ENCODE results near the gene KRT71.

KRT71 gene

DNA sequence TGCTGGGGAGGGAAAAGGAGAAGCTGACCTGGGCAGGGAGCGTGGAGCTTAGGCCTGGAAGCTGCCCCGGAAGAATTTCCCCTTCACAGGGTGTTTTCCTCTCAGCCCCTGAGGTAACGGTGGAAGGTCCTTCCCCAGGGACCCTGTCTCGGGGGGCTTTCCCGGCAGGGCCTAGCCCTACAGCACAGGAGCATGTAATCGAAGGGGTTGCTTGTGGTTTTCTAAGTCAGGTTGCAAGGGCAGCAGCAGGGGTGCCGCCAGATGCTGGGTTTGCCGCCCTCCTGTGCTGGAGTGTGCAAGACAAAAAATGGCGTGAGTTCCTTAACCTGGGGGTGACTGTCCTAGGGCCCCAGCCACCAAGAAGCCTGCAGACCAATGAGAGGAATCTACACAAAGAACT, 22.3 kb upstream of the KRT71 start:
- DNase-seq (ENCODE audit: low read depth, low spot score): no peak

DNA sequence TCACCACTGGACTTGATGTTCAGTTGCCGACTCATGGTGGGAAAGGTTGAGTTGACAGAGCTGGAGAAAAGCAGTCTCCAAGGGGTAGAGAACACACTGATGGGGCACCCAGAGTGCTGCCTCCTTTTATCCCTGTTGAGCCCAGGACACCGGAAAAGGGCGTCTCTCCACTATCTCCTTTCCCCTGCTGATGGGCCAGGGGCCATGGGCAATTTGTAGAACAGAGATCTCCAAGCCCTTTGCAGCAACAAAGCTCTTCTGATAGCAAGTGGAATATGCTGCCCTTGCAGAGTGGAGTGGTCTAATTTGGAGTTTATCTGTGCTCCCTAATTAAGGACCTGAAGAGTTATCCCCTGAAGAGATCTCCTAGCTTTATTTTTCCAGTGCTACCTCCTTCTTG, 20.8 kb upstream of the KRT71 start, which contains the start of gene KRT74:
TSS of gene KRT74 (minus strand) at position 101 of the 400 bp plus-strand sequence. CDS start at position 35, 66 bp downstream.
- no peak for DNase-seq (ENCODE audit: low read depth, low spot score)

DNA sequence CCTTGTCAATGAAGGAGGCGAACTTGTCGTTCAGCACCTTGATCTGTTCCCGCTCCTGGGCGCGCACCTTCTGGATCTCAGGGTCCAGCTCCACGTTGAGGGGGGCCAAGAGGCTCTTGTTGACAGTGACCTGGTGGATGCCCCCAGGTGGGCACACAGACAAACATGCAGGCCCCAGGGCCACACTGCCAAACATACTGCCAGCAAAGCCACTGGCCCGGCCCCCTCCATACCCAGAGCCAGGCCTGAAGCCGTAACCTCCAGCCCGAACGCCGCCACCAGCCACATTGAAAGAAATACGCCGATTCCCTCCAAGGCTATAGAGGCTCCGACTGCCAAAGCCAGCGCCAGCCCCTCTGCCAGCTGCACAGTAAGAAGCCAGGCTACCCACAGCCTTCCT, 20.4 kb upstream of the KRT71 start:
- DNase-seq (ENCODE audit: low read depth, low spot score): no peak

DNA sequence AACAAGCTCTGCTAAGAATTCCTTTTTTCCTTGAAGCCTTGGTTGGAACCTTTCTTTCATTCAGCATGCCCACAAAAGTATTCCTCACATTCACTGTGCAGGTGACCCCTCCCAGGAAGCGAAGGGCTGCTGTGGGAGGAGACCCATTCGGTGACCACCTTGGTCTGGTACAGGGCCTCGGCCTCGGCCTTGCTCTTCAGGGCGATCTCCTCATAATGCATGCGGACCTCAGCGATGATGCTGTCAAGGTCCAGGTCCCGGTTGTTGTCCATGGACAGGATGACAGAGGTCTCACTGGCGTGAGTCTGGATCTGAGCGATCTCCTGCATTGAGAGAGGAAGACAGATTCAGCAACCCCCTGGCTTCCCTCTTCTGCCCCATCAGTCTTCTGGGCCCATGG, 17.6 kb upstream of the KRT71 start:
- DNase-seq (ENCODE audit: low read depth, low spot score): no peak

DNA sequence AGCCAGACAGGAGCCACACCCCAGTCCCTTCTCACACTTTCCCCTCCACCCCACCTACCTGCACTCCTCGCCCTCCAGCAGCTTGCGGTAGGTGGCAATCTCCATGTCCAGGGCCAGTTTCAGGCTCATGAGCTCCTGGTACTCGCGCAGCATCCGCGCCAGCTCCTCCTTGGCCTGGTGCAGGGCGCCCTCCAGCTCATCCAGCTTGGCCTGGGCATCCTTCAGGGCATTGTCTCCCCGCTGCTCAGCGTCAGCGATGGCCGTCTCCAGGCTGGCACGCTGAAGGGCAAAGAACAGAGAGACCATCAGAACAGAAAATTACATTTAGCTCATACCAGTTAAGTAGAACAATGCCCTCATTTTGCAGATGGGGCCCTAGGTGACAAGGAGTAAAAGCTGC, 15.2 kb upstream of the KRT71 start:
- DNase-seq (ENCODE audit: low read depth, low spot score): no peak

DNA sequence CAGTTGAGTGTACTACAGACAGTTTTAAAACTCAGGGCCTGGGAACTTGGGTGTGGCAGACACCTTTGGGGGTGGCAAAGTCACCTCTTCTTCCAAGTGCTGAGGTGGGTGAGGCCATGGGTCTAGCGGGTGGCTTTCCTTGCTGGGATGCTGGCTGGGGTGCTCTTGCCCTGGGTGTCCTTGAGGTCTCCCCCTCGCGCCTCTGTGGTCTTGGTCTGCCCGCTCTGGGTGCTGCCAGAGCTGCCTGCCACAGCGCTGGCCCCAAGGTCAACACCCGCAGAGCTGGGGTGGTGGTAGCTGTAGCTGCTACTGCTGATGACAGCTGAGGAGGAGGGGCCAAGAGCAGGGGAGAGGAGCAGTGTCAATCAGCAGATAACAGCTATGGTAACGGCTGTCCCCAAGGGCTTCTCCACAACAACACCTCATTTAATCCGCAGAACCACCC, 13.9 kb upstream of the KRT71 start:
- DNase-seq (ENCODE audit: low read depth, low spot score): no peak

DNA sequence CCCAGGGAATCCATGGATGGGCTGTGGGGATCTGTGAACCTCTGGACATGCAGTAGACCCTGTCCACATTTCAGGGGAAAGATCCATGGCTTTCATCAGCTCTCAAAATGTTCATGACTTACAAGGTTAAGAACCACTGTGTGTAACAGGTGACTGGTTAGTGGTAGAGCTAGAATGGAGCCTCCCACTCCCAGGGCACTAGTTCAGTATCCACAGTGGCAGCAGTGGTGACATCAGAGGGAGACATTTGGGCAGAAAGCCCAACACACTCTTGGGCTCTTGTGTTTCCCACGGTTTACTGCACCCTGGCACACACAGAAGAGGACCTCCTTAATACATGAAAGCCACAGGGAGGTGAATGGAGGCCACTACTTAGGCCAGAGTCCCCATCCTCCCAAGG, 11.6 kb upstream of the KRT71 start:
- DNase-seq (ENCODE audit: low read depth, low spot score): no peak

DNA sequence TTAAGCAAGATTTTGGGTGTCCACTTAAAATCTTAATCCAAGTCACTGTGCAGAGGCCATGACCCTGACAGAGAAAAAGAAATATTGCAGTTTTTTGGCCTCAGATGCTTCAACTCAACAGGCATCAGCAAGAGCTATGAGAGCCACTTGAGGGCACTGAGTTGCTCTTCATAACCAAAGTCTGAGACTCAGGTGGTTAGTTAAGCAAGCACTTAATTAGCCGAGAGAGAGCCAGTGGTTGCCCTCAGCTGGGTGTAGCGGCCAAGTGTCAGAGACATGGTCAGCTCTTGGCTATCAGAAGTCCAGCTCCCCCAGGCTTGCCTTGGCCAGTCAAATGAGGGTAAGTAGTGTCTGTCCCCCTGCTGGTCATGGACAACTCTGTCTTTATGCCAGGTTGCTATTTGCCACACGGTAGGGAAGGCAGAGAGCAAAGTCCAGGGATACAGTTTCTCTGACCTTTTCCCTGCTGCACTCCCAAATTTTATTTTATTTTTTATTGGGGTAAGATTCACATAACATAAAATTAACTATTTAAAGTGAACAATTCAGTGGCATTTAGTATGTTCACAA, 9.0 kb upstream of the KRT71 start:
- DNase-seq (ENCODE audit: low read depth, low spot score): no peak

DNA sequence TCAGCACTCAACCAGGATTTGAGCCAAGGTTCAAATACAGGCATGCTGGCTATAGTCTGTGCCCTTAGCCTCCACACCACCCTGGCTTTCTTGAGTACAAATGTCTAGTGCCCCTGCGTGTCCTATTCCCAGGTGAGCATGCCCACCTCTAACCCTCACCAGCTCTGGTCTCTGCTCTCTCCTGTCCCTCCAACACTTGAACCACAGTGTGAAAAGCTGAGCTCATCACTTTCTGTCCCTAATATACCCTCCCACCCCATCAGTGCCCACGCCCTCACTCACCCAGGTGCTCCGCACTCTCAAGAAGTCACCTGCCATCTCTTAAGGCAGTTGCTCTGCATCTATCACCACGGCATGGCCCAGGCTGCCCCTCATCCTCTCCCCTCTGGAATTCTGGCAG, 7.0 kb upstream of the KRT71 start:
- DNase-seq (ENCODE audit: low read depth, low spot score): no peak

DNA sequence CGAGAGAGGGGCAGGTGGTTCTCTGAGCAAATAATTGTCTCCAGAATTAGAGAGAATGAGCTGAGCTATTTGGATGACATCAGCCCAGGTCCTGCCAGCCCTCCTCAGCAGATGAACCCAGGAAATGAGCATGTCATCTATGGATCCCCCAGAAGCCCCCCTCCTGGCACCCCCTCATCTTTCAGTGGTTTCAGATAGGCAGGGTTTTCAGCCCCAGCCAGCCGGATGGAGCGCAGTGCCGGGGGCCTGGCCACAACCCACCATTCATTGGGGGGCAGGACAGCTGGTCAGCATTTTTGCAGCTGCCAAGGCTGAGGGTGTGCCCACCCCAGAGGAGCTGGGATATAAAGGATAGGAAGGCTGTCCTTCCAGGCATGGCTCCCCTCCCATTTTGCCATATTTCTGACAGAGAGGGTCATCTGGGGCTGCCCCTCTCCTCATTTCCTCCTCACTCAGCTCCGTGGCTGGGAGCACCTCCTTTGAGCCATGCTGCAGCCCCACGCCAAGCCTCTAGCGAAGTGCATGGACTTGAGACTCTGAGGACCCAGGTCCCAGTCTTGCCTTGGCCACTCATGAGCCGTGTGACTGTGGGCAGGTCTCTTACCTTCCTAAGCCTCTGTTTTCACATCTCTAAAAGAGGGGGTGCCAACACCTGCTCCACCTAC, 6.0 kb upstream of the KRT71 start:
- no peak for DNase-seq (ENCODE audit: low read depth, low spot score)

DNA sequence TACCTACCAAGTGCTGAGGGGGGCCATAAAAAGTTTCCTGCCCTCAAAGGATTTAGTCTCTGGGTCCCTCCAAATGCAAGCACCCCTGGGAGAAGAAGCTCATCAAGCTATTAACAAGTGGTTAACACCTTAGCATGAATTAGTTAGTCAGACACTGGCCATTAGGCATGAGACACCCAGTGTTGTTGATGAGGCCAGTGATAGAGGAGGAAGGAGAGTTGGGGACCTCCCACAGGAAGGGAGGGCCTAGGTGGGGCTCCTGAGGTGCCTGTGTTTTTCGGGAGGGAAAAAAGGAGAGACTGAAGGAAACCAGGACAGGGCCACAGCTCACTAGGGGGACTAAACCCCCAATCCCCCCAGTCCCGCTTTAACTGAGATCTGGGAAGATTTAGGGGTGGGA, 4.5 kb upstream of the KRT71 start:
- no peak for DNase-seq (ENCODE audit: low read depth, low spot score)

DNA sequence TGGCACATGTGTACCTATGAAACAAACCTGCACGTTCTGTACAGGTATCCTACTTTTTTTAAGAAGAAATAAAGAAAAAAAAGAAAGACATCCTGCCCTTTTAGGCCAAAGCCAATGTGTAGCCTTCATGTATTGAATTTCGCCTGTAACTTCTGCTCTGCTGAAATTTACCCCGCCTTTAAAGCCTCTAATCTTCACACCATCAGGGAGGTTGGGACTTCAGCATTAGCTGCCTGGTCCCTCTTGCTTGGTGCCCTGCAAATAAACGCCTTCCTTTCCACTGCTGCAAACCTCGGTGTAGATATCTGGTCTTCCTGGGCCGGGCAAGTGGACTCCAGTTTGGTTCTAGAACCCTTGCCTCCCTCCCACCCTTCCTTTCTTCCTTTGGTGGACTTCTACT, 2.6 kb upstream of the KRT71 start:
- no peak for DNase-seq (ENCODE audit: low read depth, low spot score)

DNA sequence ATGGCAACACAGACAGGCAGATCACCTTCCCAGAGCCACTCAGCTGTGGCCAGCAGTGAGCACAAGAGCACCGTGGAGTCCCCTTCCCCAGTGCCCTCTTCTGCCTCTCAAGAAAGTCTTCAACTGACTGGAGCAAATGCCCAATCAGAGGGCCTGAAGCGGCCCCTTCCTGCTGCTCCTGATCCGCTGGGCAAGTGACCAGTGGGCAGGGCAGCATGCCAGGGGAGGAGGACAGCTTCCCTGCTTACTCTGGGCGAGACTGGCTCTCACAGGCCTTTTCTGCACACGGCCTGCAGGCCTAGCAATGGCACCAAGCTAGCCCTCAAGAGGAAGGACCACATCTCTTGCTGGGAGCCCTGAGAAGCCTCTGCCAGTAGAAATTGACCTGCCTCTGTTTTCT, 890 bp downstream of the KRT71 start:
- DNase-seq (ENCODE audit: low read depth, low spot score): no peak

DNA sequence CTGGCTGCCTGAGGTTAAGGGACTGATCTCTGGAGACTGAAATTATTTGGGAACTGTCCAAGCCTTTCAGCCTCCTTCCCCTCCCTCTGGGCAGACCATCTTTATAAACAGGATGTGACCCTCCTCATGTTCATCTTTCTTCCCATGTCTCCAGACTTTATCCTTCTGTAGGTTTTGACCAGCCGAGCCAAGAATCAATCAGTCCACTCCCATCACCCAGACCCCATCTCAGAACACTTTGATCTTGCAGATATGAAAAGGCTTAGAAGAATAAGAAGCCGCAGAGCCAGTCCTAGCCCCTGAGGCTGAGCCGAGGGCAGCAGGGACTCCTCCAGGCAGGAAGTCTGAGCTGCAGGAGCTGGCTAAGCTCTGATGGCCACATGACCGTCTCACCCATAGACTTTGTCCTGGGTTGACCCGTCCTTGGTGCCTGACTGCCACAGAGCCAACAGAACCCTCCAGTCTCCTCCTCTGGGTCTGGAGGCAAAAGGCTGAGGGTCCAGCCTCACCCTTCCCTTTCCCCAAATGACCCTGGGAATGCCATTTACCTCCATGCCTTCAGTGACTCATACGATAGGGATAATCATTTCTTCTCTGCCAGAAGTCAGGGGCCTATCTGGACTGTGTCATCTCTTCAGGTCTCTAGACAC, 1.6 kb downstream of the KRT71 start:
- no peak for DNase-seq (ENCODE audit: low read depth, low spot score)

DNA sequence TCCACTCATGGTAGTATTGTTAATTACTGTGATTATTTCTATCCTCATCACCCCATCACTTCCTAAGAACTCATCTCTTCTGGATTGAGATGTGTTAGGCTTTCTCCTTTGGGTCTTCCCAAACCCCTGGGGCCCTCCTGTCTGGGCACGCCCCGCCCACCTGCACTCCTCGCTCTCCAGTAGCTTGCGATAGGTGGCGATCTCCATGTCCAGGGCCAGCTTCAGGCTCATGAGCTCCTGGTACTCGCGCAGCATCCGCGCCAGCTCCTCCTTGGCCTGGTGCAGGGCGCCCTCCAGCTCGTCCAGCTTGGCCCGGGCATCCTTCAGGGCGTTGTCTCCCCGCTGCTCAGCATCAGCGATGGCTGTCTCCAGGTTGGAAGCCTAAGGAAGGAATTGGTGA, 6.8 kb downstream of the KRT71 start:
- DNase-seq (ENCODE audit: low read depth, low spot score): no peak

DNA sequence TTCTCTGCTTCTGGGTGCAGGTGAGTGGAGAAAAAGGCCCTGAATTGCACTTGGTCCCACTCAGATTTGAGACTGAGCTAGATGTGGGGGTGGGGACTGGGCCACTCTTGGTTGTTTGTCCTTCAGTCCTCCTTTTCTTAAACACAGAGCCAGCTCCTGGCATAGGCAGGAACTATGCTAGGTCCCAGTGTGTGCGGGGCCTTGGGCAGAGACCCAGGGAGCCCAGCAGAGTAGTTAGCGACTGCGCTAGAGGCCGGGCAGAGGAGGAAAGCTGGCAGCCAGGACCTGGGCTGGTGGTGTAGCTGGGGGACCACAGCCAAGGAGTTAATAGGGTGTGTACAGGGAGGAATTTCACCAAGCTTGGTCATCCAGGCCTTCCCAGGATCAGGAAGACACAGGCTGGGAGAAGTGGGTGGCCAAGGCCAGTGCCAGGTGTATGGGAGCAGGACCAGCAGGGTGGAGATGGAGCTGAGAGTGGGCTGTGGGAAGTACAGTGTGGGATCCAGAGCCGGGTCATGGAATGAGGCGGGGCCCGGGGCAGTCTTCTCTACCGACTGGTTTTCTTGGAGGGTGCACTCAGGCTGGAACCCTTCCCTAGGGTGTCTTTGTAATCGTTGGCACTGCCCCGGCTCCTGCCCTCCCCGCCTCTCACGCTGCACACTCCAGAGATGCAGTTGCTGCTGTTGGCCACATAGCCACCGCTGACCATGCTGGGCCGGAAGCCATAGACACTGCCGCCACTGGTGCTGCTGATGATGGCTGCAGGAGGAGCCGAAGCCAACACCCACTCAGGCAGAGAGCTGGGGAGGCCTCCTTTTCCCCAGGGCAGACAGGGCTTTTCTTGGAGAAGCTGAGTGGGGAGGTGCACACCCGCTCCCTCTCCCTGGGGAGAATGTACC, 8.7 kb downstream of the KRT71 start:
- DNase-seq (ENCODE audit: low read depth, low spot score): no peak

DNA sequence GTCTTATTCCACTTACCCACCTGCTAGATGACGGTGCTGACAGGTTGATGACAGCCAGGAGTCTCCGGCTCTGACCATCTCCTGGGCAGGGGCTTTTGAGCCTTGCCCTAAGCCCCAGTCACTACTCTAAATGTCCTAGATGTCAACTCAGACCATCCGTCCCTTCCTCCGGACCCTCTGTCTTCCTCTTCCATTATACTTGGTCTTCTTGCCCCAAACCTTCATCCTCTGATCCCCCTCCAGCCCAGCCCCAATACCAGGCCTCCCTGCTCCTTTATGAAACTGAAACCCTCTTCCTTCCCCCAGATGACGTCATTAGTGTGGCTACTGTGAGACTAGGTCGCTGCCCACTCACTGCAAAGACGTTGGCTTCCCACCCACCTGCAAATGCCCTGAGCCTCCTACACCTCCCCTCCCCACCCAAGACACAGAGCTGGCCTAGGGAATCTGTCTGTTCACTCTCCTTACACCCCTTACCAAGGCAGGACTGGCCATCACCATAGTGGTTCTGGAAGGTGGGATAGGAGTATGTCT, 10.1 kb downstream of the KRT71 start:
- no peak for DNase-seq (ENCODE audit: low read depth, low spot score)

DNA sequence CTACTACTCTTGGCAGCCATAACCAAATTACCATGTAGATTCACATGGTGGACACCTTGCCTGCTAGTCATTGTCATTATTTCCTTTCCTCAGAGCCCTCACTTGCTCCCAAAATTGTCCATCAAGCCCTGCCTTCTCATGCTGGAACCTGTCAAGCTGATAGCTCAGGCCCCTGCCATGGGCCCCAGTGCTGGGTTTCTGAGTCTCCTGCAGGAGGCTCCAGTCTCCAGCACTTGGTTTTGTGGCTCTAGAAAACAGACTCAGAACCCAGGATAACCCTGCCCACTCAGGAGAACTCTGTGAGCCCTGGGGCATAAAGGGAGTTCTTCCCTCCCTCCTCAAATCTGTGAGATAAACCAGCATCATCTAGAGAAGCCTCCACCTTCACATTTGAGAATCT, 10.8 kb downstream of the KRT71 start:
- DNase-seq (ENCODE audit: low read depth, low spot score): no peak

DNA sequence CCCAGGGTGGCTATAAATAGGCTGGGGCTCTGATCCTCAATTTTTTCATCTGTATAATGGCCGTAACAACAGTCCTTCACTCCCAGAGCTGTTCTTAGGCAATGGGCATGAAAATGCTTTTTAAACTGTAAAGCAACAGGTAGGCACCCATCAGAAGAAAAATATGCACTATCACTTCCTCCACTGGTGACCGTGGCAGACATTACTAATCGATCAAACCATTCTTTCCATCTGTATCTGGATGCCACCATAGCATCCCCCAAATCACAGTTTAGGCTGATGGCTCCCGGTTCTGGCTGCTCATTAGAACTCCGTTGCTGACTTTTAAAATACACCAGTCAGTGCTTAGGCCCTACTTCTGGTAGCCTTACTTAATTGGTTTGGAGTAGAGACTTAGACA, 11.2 kb downstream of the KRT71 start:
- DNase-seq (ENCODE audit: low read depth, low spot score): no peak

DNA sequence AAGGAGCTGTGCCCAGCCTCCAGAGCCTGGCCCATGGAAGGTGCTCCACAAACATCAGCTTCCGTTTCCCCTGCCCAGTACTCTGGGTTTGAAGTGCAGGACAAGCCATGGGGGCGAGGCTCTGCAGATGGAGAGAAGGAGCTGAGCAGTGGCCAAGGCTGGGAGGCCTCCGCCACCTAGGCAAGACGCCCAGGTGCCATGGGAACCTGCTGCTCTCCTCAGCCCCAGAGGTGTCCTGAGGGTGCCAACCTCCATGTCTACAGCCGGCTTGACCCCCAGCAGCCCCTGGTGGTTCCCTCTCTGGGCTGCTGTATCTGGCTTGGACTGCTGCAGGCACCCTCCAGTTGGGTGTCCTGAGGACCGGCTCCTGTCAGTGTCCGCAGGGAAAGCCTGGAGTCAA, 12.4 kb downstream of the KRT71 start:
- no peak for DNase-seq (ENCODE audit: low read depth, low spot score)

DNA sequence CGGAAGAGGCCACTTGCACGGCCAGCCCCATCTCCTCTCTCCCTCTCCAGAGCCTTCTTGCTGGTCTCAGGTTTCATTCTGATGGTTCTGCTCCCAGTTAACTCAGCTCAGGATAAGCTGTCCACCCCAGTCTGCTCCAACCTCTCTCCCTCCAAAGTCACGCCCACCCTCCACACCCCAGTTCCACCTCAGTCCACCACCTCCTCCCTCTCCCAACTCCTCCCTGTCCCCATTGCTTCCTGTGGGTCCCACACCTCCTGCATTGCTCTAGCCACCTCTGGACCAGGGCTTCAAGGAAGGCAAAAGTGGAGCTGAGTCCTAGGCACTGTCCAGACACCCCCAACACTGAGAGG, 13.1 kb downstream of the KRT71 start:
- DNase-seq (ENCODE audit: low read depth, low spot score): no peak
